ENCODE measurements around the gene SCT. TPM values are rescaled to one million over a fixed set of nuclear protein-coding genes. Genes with fewer than 3 reads are reported as not detected.

Gene SCT
- total RNA-seq, 2 experiments from 2014 or later = not detected

DNA sequence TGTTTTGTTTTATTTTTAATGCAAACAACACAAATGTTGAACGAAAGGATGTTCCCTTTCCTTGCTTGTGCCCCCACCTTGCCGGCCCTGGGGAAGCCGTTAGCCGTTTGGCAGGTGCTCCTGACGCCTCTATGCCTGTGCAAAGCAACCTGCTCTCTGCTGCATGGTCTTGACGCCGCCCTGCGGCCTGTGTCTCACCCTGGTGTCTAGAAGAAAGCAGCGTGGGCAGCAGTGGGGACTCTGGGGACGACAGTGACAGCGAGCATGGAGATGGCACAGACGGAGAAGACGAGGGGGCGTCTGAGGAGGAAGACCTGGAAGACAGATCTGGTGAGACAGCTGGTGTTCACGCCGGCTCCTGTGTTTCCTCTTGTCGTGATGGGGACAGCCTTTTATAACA lies 45.2 kb downstream of the SCT start:
- ChIA-PET POLR2A (interaction anchor here (0.5 kb wide), 1 partner anchor 10 kb away, joined by 3 read pairs; no protein-coding TSS in a partner anchor), CTCF (no interaction called here)
- Histone ChIP-seq H3K27ac (ENCODE audit: low read depth in 1 of 2, low read length in 2 of 2) (no peak overlapping the region), H3K27me3 (ENCODE audit: control insufficient read depth in 1 of 2, insufficient read depth in 2 of 2, low read length in 2 of 2) (no peaks in the 10 kb centered on the region), H3K4me3 (ENCODE audit: low read length) (no peak overlapping the region), H3K9me3 (ENCODE audit: control insufficient read depth in 1 of 2, insufficient read depth in 1 of 2, low read length in 2 of 2) (no peaks in the 10 kb centered on the region), H3K36me3 (ENCODE audit: insufficient read depth, low read length) (peaks cover 37% of the 10 kb centered on the region), H3K4me1 (ENCODE audit: insufficient read depth, low read length) (peaks cover 49% of the 10 kb centered on the region)
- H3K9me3 Mint-ChIP-seq = no peaks in the 10 kb centered on the region
- DNase-seq (no peak), ATAC-seq (ENCODE audit: poor library complexity) (no peak)
- H3K4me3 Mint-ChIP-seq = peak overlapping the region; percentile 4
- no peak overlapping the region for H3K27ac Mint-ChIP-seq
- intact Hi-C loops (cut with DNase I, micrococcal nuclease) = no loop called here
- TF ChIP-seq, protein P1, sequence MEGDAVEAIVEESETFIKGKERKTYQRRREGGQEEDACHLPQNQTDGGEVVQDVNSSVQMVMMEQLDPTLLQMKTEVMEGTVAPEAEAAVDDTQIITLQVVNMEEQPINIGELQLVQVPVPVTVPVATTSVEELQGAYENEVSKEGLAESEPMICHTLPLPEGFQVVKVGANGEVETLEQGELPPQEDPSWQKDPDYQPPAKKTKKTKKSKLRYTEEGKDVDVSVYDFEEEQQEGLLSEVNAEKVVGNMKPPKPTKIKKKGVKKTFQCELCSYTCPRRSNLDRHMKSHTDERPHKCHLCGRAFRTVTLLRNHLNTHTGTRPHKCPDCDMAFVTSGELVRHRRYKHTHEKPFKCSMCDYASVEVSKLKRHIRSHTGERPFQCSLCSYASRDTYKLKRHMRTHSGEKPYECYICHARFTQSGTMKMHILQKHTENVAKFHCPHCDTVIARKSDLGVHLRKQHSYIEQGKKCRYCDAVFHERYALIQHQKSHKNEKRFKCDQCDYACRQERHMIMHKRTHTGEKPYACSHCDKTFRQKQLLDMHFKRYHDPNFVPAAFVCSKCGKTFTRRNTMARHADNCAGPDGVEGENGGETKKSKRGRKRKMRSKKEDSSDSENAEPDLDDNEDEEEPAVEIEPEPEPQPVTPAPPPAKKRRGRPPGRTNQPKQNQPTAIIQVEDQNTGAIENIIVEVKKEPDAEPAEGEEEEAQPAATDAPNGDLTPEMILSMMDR (IDR thresholded peaks at IDR 0.05) = no peak
- H3K27me3 Mint-ChIP-seq = no peaks in the 10 kb centered on the region
- peaks cover 41% of the 10 kb centered on the region for H3K4me1 Mint-ChIP-seq (ENCODE audit: low read depth)
- peaks cover 41% of the 10 kb centered on the region for H3K36me3 Mint-ChIP-seq (ENCODE audit: low read depth)

DNA sequence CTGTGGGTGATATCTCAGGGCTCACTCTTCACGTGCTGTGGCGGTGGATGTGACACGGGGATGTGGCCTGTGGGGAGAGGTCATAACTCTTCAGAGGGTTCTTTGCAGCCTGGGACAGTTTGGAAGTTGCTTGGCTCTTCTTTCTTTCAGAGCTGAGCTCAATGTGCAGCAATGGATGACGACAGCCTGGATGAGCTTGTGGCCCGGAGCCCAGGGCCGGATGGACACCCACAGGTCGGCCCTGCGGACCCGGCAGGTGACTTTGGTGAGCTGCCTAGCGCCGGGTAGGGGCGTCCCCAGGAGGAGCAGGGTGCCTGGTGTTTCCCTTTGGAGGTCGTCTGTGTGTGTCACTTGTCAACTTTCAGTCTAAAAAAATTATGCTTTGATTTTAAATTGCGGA lies 45.6 kb downstream of the SCT start:
- intact Hi-C loops (cut with DNase I, micrococcal nuclease) = no loop called here
- Mint-ChIP-seq H3K27ac (peak overlapping the region; percentile 43), H3K27me3 (no peaks in the 10 kb centered on the region), H3K36me3 (ENCODE audit: low read depth) (peaks cover 37% of the 10 kb centered on the region), H3K4me3 (peak overlapping the region; percentile 75), H3K9me3 (no peaks in the 10 kb centered on the region), H3K4me1 (ENCODE audit: low read depth) (peaks cover 39% of the 10 kb centered on the region)
- no peak overlapping the region for H3K27ac ChIP-seq (ENCODE audit: low read depth in 1 of 2, low read length in 2 of 2)
- H3K4me1 ChIP-seq (ENCODE audit: insufficient read depth, low read length) = peaks cover 47% of the 10 kb centered on the region
- peaks cover 33% of the 10 kb centered on the region for H3K36me3 ChIP-seq (ENCODE audit: insufficient read depth, low read length)
- H3K9me3 ChIP-seq (ENCODE audit: control insufficient read depth in 1 of 2, insufficient read depth in 1 of 2, low read length in 2 of 2) = no peaks in the 10 kb centered on the region
- DNase-seq (no peak), ATAC-seq (ENCODE audit: poor library complexity) (no peak)
- TF ChIP-seq, protein P1 (IDR thresholded peaks at IDR 0.05) = no peak
- no peaks in the 10 kb centered on the region for H3K27me3 ChIP-seq (ENCODE audit: control insufficient read depth in 1 of 2, insufficient read depth in 2 of 2, low read length in 2 of 2)
- no peak overlapping the region for H3K4me3 ChIP-seq (ENCODE audit: low read length)
- ChIA-PET POLR2A (no interaction called here), CTCF (no interaction called here)

DNA sequence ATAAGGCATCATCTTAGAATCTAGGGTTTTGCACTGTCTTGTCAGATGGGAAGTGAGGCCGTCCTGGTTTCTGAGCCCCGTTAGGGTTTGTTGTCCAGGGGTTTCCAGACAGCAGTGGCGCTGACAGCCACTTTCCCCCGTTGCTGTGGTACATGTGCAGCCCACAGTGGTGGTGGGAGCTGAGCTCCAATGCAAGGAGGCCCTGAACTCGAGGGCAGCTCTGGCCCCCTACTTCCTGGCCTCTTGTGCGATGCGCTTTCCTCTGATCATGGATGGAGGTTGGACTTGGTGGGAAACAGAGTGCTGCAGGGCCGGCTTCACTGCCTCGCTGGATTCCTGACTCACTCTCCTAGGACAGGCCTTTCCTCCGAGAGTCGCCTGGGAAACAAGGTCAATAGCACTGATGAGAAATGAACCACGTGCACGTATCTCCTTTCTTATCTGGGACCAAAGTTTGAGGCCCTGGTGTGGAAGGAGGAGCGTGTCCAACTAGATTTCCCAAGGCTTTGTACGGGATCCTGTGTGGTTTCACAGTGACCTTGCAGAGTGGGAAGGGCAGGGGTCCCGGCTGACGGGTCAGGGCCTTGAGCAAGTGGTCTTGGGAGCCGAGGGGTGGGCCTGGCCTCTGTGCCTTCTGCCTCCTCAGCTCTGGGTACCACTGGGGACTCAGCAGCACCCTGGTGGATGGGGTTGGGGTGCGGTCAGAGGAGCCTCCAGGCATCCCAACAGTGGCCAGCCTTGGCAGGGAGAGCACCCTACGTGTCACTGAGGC lies 47.0 kb downstream of the SCT start:
- peak overlapping the region; percentile 85 for H3K4me3 Mint-ChIP-seq
- Histone ChIP-seq H3K4me3 (ENCODE audit: low read length) (no peak overlapping the region), H3K9me3 (ENCODE audit: control insufficient read depth in 1 of 2, insufficient read depth in 1 of 2, low read length in 2 of 2) (no peaks in the 10 kb centered on the region), H3K36me3 (ENCODE audit: insufficient read depth, low read length) (peaks cover 33% of the 10 kb centered on the region), H3K4me1 (ENCODE audit: insufficient read depth, low read length) (peaks cover 53% of the 10 kb centered on the region), H3K27me3 (ENCODE audit: control insufficient read depth in 1 of 2, insufficient read depth in 2 of 2, low read length in 2 of 2) (no peaks in the 10 kb centered on the region), H3K27ac (ENCODE audit: low read depth in 1 of 2, low read length in 2 of 2) (no peak overlapping the region)
- ATAC-seq (ENCODE audit: poor library complexity) = no peak
- peaks cover under 1% of the 10 kb centered on the region for H3K27me3 Mint-ChIP-seq
- peaks cover 37% of the 10 kb centered on the region for H3K4me1 Mint-ChIP-seq (ENCODE audit: low read depth)
- ChIA-PET POLR2A (no interaction called here), CTCF (no interaction called here)
- no peak overlapping the region for H3K27ac Mint-ChIP-seq
- H3K9me3 Mint-ChIP-seq = no peaks in the 10 kb centered on the region
- TF ChIP-seq, protein P1 (IDR thresholded peaks at IDR 0.05) = no peak
- intact Hi-C loops (cut with DNase I, micrococcal nuclease) = loop anchor here in 1 of 2 experiments (5.0 kb wide), 1 partner anchor 173 kb away; no protein-coding TSS in a partner anchor
- peak in 1 of 14 experiments; percentile 17 for DNase-seq
- H3K36me3 Mint-ChIP-seq (ENCODE audit: low read depth) = peaks cover 37% of the 10 kb centered on the region

All from CD4-positive, alpha-beta T cell (primary cell).